GM19468 (cell line): ENCODE measurements around the gene RPL18.
"Not testable (repeated sequence)": the region's sequence is repeated elsewhere in the genome, so short reads cannot be mapped to it uniquely, and the experiment has no call there.

Source experiments
- ATAC-seq: cut with Tn5 transposase; IDR thresholded peaks from one replicate; pipeline ENCODE4 v1.9.1; 2021; ENCODE audit warnings: mild to moderate bottlenecking, moderate library complexity, moderate number of reproducible peaks; ENCODE audit not compliant: unreplicated experiment; ENCODE audit errors: extremely low read depth

Gene RPL18

DNA sequence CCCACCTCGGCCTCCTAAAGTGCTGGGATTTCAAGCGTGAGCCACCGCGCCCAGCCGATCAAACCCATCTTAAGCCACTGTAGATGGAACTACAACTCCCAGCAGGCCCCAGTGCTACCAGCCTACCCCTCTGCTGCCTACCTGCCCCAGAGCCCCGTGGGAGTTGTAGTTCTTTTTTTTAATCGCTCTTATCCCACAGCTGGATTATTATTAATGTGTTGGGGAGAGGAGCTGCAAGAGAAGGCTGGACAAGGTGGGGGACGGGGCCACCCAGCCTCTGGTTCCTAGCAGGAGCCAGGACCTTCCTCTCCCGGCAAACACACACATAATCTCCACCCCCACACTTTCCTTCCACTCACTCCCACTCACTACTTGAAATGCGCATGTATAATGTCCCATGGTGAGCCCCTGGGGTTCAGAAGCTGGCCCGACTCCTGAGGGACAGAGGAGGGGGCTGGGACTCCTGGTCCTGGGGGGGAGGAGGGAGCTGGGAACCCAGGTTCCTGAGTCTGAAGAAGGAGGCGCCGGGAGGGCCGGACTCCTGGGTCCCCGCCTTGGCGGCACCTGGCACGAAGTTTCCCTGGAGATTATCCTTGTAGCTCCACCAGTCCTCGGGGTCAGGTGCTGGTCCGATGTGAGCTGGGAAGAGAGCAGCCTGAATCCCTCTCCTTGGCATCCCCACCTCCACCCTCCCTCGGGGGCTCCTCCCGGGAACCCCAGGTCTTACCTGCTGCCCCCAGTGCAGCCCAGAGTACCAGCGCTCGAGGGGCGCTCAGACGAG lies 26.1 kb upstream of the RPL18 start:
- no peak for ATAC-seq

- no peak for ATAC-seq
Measured at GRCh38 chr19:48644355-48644754, 25.4 kb upstream of the RPL18 start.

GRCh38 chr19:48642862-48643261 lies 23.9 kb upstream of the RPL18 start:
- ATAC-seq: no peak

- ATAC-seq: no peak
Measured at GRCh38 chr19:48641850-48642249, 22.9 kb upstream of the RPL18 start.

- no peak for ATAC-seq
Measured at GRCh38 chr19:48639483-48640375, 20.8 kb upstream of the RPL18 start.

- no peak for ATAC-seq
Measured at GRCh38 chr19:48638831-48639381, 19.9 kb upstream of the RPL18 start.

DNA sequence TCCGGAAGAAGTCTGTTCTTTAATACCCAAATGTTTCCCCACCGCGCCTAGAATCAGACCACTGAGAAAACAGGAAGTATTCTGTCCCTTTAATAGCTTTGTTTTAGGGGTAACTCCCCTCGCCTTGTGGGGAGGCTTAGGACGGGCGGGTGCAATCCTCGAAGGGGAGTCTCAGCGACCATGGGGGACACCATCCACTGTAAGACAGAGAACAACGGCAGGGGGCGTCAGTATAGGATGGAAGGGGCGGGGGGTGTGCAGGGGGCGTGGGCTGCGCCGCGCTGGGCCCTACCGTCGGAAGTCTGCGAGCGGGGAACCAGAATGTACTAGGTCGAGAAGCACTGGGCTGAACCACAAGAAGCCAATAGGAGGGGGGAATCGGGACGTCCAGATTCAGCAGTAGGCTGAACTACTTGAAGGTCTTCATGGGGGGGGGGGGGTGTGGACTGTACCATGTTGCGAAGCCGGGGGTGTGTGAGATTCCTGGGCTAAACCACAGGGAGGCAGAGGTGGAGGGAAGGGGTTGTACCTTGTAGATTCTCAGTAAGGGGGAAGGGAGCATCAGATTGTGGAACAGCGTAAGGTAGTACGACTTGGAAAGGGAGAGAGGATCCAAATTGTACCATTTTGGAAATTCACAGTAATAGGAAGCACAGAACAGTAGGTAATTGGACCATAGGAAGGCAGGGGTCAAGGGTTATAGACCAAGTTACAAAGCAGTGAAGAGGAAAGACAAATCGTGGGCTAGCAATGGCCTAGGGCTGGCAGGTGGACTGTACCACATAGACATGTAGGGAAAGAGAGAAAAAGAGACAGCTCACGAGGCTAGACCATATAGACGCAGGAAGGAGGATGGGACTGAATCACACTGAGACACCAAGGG lies 19.2 kb upstream of the RPL18 start:
- ATAC-seq: no peak

- peak; percentile 58 for ATAC-seq
Measured at GRCh38 chr19:48637449-48637947, 18.5 kb upstream of the RPL18 start.

DNA sequence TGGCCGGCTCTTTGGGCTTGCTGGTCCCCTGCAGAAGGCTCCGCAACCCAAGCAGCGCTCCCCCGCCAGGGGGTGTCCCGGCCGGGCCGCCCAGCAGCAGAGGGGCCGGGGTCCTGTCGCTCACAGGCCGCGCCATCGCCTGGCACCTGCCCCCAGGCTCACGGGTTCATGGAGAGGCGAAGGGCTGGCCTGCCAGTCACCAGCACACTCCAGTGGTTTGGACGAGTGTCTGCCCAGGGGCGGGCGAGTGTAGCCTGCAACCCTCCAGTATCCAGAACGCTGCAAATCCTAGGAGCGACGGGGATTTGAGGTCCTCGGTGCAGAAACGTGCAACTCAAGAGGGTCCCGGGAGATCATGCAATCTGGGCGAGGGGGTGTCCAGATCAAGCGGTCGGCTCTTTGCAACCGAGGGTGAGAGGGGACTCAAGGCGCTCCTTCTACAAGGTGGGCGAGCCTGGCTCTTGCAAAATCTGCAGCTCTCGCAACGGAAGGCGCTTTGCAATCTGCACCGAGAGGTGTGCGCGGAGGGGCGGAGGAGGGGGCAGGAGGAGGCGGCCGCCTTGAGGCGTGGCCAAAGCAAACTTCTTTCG lies 18.0 kb upstream of the RPL18 start, which contains the start of gene DBP:
DBP (minus strand) TSS at position 521 of the 590 bp plus-strand sequence; CDS start at position 136, 385 bp downstream.
- ATAC-seq: no peak

DNA sequence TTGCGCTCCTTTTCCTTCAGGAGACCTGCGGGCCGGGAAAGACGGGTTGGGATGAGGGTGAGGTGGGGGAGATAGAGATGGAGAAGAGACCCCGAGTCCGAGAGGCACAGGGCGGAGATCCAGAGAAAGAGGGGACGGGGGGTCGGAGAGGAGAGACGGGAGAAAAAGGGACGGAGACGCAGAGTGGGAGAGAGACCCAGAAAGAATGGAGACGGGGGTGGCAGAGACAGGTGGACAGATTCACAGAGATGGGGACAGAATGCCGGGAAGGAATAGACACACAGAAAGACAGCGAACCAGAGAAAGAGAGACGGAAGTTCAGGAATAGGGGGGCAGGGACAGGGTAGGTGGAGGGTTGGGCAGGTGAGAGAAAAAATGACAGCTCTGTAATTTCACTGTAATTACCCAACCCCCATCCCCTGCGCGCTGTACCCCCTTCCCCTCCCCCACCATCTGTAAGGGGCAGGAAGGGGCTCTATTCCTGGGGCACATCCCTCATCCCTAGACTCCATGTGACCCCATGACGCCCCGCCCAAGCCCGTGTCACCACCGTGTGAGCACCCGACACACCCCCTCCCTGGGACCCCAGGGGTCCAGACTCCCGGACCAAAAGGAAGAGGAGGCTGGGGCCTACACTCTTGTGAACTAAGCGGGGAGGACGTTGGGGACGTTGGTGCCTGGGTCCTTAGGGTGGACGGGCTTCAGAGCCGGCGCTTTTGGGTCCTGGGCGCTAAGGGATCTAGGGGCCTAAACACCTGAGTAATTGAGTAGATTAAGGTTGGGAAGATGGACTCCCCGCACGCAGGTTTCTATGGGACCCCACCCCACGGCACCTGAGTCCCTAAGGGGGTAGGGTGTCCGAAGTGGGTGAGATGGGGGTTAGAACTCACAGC lies 17.2 kb upstream of the RPL18 start:
- no peak for ATAC-seq

- ATAC-seq: no peak
Measured at GRCh38 chr19:48635263-48635965, 16.4 kb upstream of the RPL18 start.

DNA sequence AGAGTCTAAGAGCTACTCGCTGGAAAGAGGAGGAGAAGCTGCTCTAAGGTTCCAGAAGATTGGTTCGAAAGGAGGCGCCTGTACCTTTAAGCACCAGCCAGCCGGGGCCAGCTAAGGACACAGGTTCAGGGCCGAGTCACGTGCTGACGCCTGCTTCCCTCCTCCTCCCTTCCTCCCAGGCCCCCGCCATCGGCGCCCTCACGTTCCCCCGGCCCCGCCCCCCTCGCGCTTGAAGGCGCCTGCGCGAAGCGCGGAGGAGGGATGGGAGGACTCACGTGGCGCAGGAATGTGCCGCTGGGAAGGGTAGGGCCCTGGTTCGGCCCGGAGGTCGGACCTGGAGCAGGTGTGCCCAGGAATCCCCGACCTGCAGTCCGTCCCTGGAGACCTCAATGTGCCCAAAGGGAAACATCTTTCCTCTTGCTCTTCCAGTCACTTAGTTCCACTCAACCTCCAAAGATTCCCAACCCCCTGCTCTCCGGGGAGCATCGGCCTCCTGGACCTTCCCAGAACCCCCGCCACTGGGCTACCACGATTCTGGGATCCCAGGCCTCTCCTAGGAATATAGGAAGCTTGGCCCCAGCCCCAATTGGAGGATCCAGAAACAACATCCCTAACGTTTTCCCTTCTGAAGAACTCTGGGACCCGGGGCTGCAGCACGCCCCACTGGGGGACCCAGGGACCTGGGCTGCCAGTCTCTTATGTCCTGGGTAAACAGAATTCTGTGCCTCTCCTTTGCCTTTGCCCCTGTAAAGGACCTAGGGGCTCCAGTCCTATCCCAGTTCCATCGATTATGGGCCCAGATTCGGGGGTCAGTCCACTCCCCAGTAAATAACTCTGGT lies 15.7 kb upstream of the RPL18 start:
- ATAC-seq: no peak

GRCh38 chr19:48634036-48634342 lies 15.0 kb upstream of the RPL18 start:
- ATAC-seq: no peak

DNA sequence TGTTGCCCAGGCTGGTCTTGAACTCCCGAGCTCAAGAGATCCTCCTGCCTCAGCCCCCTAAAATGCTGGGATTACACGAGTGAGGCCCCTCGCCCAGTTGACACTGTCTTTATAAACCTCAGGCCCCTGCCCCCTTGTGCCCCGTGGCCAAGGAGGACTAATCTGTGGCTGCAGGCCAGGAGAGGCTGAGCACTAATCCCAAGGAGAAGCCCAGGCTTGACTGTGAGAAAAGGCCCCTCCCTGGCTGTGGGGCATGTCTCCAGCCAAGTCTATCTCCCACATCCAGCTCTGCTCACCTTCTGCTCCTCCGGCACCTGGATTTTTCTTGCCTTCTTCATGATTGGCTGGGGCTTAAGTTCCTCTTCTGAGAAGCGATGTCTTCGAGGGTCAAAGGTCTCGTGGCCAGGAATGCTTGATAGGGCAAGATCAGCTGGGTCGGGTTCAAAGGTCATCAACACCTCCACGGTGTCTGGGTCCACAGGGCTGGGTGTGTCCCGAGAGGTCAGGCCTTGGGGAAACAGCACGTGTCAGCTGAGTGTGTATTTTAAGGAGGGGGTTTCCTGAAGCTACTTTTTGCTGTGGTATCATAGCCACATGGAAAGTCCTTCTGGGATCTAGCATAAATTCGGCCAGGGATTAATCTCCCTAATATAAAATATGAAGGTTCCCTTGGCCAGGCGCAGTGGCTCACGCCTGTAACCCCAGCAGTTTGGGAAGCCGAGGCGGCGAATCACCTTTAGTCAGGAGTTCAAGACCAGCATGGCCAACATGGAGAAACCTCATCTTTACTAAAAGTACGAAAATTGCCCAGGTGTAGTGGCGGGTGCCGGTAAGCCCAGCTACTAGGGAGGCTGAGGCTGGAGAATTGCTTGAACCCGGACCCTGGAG lies 14.4 kb upstream of the RPL18 start:
- no peak for ATAC-seq

DNA sequence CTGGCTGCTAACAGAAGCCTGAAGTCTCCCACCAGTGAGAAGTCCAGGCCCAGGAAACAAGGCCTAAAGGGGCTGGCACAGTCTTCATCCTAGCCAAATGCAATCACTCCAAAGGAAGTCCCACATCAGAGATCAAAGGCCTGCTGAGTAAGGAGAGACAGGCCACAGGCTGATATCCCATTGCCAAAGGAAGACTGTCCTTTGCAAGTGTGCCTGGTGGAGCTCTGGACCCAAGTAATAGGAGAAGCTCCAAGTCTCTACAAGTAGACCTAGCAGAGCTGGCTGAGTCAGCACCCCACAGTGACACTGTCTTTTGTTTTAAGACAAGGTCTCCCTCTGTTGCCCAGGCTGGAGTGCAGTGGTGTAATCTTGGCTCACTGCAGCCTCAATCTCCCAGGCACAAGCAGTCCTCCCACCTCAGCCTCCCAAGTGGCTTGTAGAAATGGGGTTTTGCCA lies 13.7 kb upstream of the RPL18 start:
- no peak for ATAC-seq

DNA sequence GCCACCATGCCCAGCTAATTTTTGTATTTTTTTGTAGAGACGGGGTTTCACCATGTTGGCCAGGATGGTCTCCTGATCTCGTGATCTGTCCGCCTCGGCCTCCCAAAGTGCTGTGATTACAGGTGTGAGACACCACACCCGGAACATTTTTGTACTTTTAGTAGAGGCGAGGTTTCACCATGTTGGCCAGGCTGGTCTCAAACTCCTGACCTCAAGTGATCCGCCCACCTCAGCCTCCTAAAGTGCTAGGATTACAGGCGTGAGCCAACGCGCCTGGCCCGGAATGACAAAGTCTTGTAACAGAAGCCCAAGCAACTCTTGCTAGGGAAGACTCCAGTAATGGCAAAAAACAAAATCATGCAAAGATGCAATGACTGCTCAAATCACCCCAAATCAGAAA lies 13.3 kb upstream of the RPL18 start:
- not testable (repeated sequence) for ATAC-seq
